Hepatocyte (in vitro differentiated cells): ENCODE measurements around the gene GRK5.

ENCODE experiments used
- CTCF ChIP-seq: fragments of 200-600 bp; sonication (generic); IDR thresholded peaks from 2 replicates; pipeline ENCODE4 v1.5.1; 2016; ENCODE audit warnings: antibody characterized with exemption, mild to moderate bottlenecking; ENCODE audit not compliant: poor library complexity
- EZH2 ChIP-seq: fragments of 200-600 bp; sonication (generic); IDR thresholded peaks from 2 replicates; pipeline ENCODE4 v1.6.1; 2016; ENCODE audit warnings: antibody characterized with exemption, mild to moderate bottlenecking, borderline replicate concordance

- TF ChIP-seq CTCF (no peak), EZH2 (no peak)
Observed at GRCh38 chr10:119423510-119424257, 216.3 kb downstream of the GRK5 start.
